Thyroid gland (tissue), 4 donors: ENCODE data around the gene ABCF2.

ENCODE experiments used
- POLR2A ChIP-seq, 2 donors: fragments of 450-650 bp; IDR thresholded peaks; one replicate each; pipeline ENCODE4 v1.6.1; 2017; ENCODE audit warnings: antibody characterized with exemption in 2 of 2, mild to moderate bottlenecking in 2 of 2, moderate library complexity in 1 of 2
- TF ChIP-seq, protein P1 (sequence below), 6 experiments: fragments of 200-600 bp in 3 of 6; fragments of 450-650 bp in 3 of 6; sonication (generic) in 3 of 6; IDR thresholded peaks; one replicate each; pipeline ENCODE4 v1.5.1; 2016 to 2019; ENCODE audit warnings: antibody characterized with exemption in 6 of 6, mild to moderate bottlenecking in 2 of 6, inconsistent platforms in 1 of 6, moderate library complexity in 1 of 6

DNA sequence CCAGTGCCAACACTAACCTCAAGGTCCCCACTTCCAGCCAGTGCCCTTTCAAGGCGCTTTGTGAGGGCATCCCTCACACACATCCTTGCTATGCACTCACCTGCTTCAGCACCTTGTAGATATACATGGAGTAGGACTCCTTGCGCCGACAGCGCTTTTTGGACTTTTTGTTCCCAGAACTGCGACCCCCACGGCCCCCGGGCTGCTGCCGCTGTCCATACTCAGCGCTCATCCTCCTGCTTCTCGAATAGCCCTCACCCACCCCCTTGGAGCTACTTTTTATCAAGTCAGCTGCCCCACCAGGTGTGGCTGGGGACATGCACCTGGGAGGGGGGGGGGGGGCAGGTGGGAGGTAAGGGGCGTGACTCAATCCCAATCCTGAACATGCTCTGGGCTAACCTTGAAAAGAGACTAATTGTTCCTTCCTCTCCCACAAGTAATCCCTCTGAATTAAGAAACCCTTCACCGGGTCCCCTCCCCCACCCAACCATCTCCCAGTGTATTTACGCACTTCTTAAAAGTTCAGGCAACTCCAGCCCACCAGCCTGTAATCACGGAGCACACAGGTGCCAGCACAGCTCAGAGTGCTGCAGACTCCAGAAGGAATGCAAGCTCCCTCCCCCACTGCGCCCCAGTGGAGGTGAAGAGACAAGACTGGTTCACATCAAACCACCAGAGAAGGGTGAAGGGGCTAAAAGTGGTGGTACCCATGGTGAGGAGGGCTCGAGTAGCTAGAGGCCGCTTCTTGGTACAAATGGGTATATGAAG, 16.7 kb downstream of the ABCF2 start, which contains the start of gene H2BK1:
- TF ChIP-seq, protein P1, sequence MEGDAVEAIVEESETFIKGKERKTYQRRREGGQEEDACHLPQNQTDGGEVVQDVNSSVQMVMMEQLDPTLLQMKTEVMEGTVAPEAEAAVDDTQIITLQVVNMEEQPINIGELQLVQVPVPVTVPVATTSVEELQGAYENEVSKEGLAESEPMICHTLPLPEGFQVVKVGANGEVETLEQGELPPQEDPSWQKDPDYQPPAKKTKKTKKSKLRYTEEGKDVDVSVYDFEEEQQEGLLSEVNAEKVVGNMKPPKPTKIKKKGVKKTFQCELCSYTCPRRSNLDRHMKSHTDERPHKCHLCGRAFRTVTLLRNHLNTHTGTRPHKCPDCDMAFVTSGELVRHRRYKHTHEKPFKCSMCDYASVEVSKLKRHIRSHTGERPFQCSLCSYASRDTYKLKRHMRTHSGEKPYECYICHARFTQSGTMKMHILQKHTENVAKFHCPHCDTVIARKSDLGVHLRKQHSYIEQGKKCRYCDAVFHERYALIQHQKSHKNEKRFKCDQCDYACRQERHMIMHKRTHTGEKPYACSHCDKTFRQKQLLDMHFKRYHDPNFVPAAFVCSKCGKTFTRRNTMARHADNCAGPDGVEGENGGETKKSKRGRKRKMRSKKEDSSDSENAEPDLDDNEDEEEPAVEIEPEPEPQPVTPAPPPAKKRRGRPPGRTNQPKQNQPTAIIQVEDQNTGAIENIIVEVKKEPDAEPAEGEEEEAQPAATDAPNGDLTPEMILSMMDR (IDR thresholded peaks at IDR 0.05), result no peak
- TF ChIP-seq POLR2A (IDR thresholded peaks at IDR 0.05), result no peak
